Thymus (tissue), 11 donors: Measurements from ENCODE around the gene CRACDL. TPM values are rescaled to one million over a fixed set of nuclear protein-coding genes. Genes with fewer than 3 reads are reported as not detected.

Experiments used
- DNase-seq, 9 donors: peaks; one replicate each; pipeline ENCODE4 v3.0.0-alpha.2; 2013; ENCODE audit warnings: low spot score in 9 of 9, low read depth in 6 of 9, missing footprints in 1 of 9
- H3K27ac ChIP-seq, 2 donors: one replicate each; pipeline ENCODE4 v1.5.1; 2013; ENCODE audit warnings: control low read depth in 1 of 2, low read depth in 1 of 2, low read length in 1 of 2, mild to moderate bottlenecking in 1 of 2, moderate library complexity in 1 of 2
- H3K27me3 ChIP-seq, 2 donors: one replicate each; pipeline ENCODE4 v1.5.1; 2013; ENCODE audit warnings: low read length in 1 of 2; ENCODE audit not compliant: control insufficient read depth in 2 of 2, insufficient read depth in 1 of 2
- H3K36me3 ChIP-seq, 2 donors: one replicate each; pipeline ENCODE4 v1.5.1; 2013; ENCODE audit warnings: low read length in 1 of 2, mild to moderate bottlenecking in 1 of 2, moderate library complexity in 1 of 2; ENCODE audit not compliant: control insufficient read depth in 2 of 2, insufficient read depth in 2 of 2
- H3K4me1 ChIP-seq, 2 donors: one replicate each; pipeline ENCODE4 v1.5.1; 2013; ENCODE audit warnings: low read length in 2 of 2; ENCODE audit not compliant: control insufficient read depth in 2 of 2, insufficient read depth in 2 of 2
- H3K4me3 ChIP-seq, 2 donors: one replicate each; pipeline ENCODE4 v1.5.1; 2013; ENCODE audit warnings: low read length in 2 of 2, control low read depth in 1 of 2, mild to moderate bottlenecking in 1 of 2
- H3K9me3 ChIP-seq, 2 donors: one replicate each; pipeline ENCODE4 v1.5.1; 2013; ENCODE audit warnings: low read length in 1 of 2, mild to moderate bottlenecking in 1 of 2; ENCODE audit not compliant: control insufficient read depth in 2 of 2, insufficient read depth in 1 of 2
- WGBS: extraction: QIAGEN DNeasy Blood & Tissue Kit; methylation state at CpG from one replicate; pipeline ENCODE4 v1.1.7; 2013; 5-methylcytosine and 5-hydroxymethylcytosine counted together
- polyA plus RNA-seq: library from polyadenylated mRNA; stranded (reverse); fragments of 200-250 nt; gene quantifications from one replicate; pipeline ENCODE4 v1.2.3, GENCODE V29; 2013
- total RNA-seq: library from RNA; stranded (reverse); fragments of 120-200 nt; gene quantifications from one replicate; pipeline ENCODE4 v1.2.4, GENCODE V29; 2013
- donor health status: healthy.

The CRACDL gene
- total and polyA plus RNA-seq, 2 donors = 1.9 to 3.6 TPM

DNA sequence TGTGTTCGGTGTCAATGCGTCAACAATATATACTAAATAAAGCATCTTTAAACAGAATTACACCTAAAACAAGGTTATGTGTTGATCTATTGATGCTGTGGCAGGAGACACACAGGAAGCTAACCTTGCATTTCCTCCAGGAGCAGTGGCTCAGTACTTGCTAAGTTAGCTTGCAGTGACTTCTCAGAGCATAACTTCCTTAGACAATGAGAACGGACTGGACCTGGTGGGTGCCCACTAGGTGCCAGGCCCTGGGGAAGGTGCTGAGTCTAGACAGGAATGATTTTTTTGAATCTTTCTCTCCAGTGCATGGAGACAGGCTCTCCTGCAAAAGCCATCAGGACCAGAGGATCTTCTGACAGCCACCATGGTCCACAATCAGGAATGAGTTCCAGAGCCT lies 131.3 kb downstream of the CRACDL start:
- no peaks in the 10 kb centered on the region for H3K36me3 ChIP-seq
- 97% methylated on average over 3 of the region's 3 CpGs for WGBS
- no peak overlapping the region for H3K27ac ChIP-seq
- H3K27me3 ChIP-seq = no peaks in the 10 kb centered on the region
- H3K9me3 ChIP-seq = peaks cover 0 to 7% of the 10 kb centered on the region in 2 donors
- no peak for DNase-seq
- peaks cover 9 to 72% of the 10 kb centered on the region in 2 donors for H3K4me1 ChIP-seq
- no peak overlapping the region for H3K4me3 ChIP-seq

GRCh38 chr2:98804265-98804650 lies 131.8 kb downstream of the CRACDL start:
- peaks cover 0 to 5% of the 10 kb centered on the region in 2 donors for H3K9me3 ChIP-seq
- peaks cover 9 to 73% of the 10 kb centered on the region in 2 donors for H3K4me1 ChIP-seq
- DNase-seq = no peak
- WGBS = 98% methylated on average over 8 of the region's 8 CpGs
- H3K4me3 ChIP-seq = no peak overlapping the region
- no peaks in the 10 kb centered on the region for H3K36me3 ChIP-seq
- no peak overlapping the region for H3K27ac ChIP-seq
- H3K27me3 ChIP-seq = no peaks in the 10 kb centered on the region

DNA sequence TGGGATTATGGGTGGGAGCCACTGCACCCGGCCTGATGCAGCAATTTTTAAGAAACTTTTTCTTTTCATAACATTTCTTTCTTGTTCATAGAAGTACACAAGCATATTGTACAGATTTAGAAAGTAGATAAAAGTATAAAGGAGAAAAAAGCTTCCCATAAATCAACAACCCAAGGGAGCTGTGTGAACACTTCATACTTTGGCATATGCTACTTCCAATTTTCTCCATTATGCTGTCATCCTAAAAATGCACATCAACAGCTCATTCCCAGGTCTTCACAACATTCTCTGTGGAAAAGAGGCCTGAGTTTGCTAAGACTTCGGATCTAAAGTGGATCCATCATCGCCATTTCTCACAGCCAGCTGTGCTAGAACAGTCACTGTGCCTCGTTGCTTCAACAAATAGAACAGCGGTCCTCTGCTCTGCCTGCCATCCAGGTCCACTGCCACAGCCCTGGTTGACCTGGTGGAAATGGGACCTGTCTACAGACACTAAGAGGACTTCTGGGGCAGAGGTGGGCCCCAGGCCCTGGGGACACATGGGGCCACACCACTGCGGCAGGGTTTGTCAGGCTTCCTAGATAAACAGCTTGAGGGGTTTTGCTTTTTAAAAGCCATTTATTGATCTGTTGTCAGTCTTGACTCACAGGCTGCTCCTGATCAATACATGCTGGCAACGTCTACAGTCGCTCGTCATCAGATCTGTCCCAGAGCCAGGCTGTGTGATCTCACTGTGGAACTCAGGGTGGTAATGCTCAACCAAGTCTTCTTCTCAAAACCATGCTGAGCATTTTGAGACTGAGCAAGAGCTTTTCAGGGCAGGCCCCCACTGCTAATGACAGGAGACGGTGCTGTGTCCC lies 132.4 kb downstream of the CRACDL start:
- Histone ChIP-seq H3K9me3 (peaks cover 0 to 3% of the 10 kb centered on the region in 2 donors), H3K4me1 (peaks cover 9 to 73% of the 10 kb centered on the region in 2 donors), H3K27me3 (no peaks in the 10 kb centered on the region), H3K27ac (no peak overlapping the region), H3K36me3 (no peaks in the 10 kb centered on the region), H3K4me3 (no peak overlapping the region)
- no peak for DNase-seq
- WGBS = 98% methylated on average over 10 of the region's 10 CpGs

- DNase-seq = no peak
- peaks cover 9 to 64% of the 10 kb centered on the region in 2 donors for H3K4me1 ChIP-seq
- H3K27ac ChIP-seq = no peak overlapping the region
- no peak overlapping the region for H3K4me3 ChIP-seq
- H3K36me3 ChIP-seq = no peaks in the 10 kb centered on the region
- 96% methylated on average over 8 of the region's 8 CpGs for WGBS
- H3K27me3 ChIP-seq = no peaks in the 10 kb centered on the region
- H3K9me3 ChIP-seq = peaks cover 0 to 3% of the 10 kb centered on the region in 2 donors
Observed at GRCh38 chr2:98802344-98802743, 133.7 kb downstream of the CRACDL start.

DNA sequence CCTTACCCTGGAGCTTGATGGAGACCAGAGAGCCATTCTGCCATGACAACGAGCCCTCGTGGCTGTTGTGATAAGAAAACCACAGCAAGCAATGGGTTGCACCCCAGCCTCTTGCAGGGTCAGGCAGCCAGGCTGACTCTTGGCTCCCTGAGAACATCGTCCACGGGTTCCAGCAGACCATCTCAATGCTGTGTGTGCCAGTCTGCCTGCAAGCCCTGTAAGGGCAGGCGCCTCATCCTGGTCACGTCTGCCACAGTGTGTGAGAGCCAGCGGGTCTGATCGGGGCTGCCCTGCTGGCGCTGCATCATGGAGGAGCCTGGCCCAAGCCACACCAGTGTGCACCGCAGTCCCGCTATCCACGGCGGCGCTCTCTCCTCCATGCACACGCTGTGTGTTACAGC lies 134.1 kb downstream of the CRACDL start:
- peaks cover 0 to 3% of the 10 kb centered on the region in 2 donors for H3K9me3 ChIP-seq
- peaks cover 9 to 64% of the 10 kb centered on the region in 2 donors for H3K4me1 ChIP-seq
- peak overlapping the region in 1 of 2 donors; percentile 82 for H3K27ac ChIP-seq
- DNase-seq = no peak
- H3K36me3 ChIP-seq = no peaks in the 10 kb centered on the region
- no peak overlapping the region for H3K4me3 ChIP-seq
- no peaks in the 10 kb centered on the region for H3K27me3 ChIP-seq
- WGBS = 96% methylated on average over 15 of the region's 15 CpGs

- peaks cover 11 to 69% of the 10 kb centered on the region in 2 donors for H3K4me1 ChIP-seq
- peaks cover 0 to 6% of the 10 kb centered on the region in 2 donors for H3K9me3 ChIP-seq
- WGBS = 50% methylated on average over 1 of the region's 1 CpG
- peak overlapping the region; percentile 1 to 82 for H3K27ac ChIP-seq
- H3K4me3 ChIP-seq = no peak overlapping the region
- peak in 7 of 9 donors; percentile 31 to 83 (median 60) for DNase-seq
- no peaks in the 10 kb centered on the region for H3K27me3 ChIP-seq
- no peaks in the 10 kb centered on the region for H3K36me3 ChIP-seq
Observed at GRCh38 chr2:98801286-98801685, 134.7 kb downstream of the CRACDL start.

DNA sequence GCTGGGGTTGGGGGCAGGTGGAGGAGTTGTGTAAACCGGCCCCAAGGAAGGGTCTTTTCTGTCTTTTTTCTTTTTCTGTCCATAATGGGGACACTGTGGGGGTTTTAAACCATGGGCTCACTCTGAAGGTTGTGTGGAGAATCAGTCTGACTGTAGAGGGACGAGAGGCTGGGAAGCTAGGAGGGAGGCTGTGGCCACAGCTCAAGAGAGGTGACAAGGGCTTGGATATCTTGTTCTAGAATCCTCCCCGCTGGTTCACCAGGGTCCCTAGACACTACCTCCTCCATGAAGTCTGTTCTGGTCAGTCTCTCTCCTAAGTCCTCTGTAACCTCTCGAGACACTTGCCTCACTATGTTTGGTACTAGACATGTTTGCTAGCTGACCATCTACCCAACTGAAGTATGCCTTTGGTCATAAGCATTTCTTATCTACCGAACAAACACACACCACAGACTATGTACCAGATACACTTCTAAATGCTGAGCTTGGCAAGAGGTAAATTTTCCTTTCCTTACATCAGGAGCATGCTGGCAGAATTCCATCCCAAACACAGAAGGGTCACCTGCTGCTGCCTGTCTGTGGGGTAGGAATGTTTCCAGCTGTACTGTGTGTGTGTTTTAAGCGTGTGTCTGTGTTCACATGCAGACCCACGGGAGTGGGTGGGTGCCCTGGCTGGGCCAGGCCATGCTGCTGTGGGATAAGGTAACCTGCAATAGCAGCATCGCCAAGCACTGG lies 135.5 kb downstream of the CRACDL start:
- Histone ChIP-seq H3K27me3 (no peaks in the 10 kb centered on the region), H3K36me3 (no peaks in the 10 kb centered on the region), H3K9me3 (peaks cover 0 to 6% of the 10 kb centered on the region in 2 donors), H3K27ac (no peak overlapping the region), H3K4me1 (peaks cover 13 to 66% of the 10 kb centered on the region in 2 donors), H3K4me3 (no peak overlapping the region)
- 95% methylated on average over 8 of the region's 8 CpGs for WGBS
- DNase-seq = no peak

- peaks cover 0 to 6% of the 10 kb centered on the region in 2 donors for H3K9me3 ChIP-seq
- WGBS = 97% methylated on average over 10 of the region's 10 CpGs
- no peak overlapping the region for H3K27ac ChIP-seq
- H3K4me3 ChIP-seq = no peak overlapping the region
- no peaks in the 10 kb centered on the region for H3K27me3 ChIP-seq
- H3K4me1 ChIP-seq = peaks cover 13 to 58% of the 10 kb centered on the region in 2 donors
- no peaks in the 10 kb centered on the region for H3K36me3 ChIP-seq
- no peak for DNase-seq
Observed at GRCh38 chr2:98799375-98800329, 136.4 kb downstream of the CRACDL start.
